A673 (cell line): ENCODE data around the gene ATP6V1A. TPM values are rescaled to one million over a fixed set of nuclear protein-coding genes. Genes with fewer than 3 reads are reported as not detected.
"Not testable (repeated sequence)": the region's sequence is repeated elsewhere in the genome, so short reads cannot be mapped to it uniquely, and the experiment has no call there.

Experiments used
- BruUV-seq: library from RNA; stranded (reverse); fragments of 400-500 nt; replicated peaks from 2 replicates; lab custom pipeline; 2021; lab: Mats Ljungman, UMichigan
- CTCF ChIA-PET: fragments of 300-600 bp; sonication (Branson Sonifier 250); formaldehyde crosslinking; loops from one replicate; lab custom pipeline; 2022; ENCODE audit warnings: antibody characterized with exemption; lab: Charles Lee
- POLR2A ChIA-PET: fragments of 300-600 bp; sonication (Branson Sonifier 250); formaldehyde crosslinking; loops from one replicate; lab custom pipeline; 2022; ENCODE audit warnings: antibody characterized with exemption; ENCODE audit not compliant: low non-redundant PET; lab: Charles Lee
- DNase-seq: peaks from one replicate; pipeline ENCODE4 v3.0.0-alpha.2; 2015; ENCODE audit warnings: low spot score
- H3K27ac ChIP-seq: fragments of 200-600 bp; sonication (generic); 2 replicates; pipeline ENCODE4 v1.5.1; 2016; ENCODE audit warnings: mixed run types, low read depth, mild to moderate bottlenecking, mixed read lengths, antibody characterized with exemption, low read length; ENCODE audit not compliant: poor library complexity, severe bottlenecking
- H3K27me3 ChIP-seq: fragments of 200-600 bp; sonication (generic); replicated peaks from 2 replicates; pipeline ENCODE4 v1.6.1; 2017; ENCODE audit warnings: mixed run types, low read depth, mild to moderate bottlenecking, mixed read lengths, antibody characterized with exemption, low read length; ENCODE audit not compliant: insufficient read depth, poor library complexity
- H3K36me3 ChIP-seq: fragments of 200-600 bp; sonication (generic); 2 replicates; pipeline ENCODE4 v1.6.1; 2016; ENCODE audit warnings: mixed run types, mild to moderate bottlenecking, mixed read lengths, antibody characterized with exemption, low read length; ENCODE audit not compliant: insufficient read depth, poor library complexity, severe bottlenecking
- H3K4me1 ChIP-seq: fragments of 200-600 bp; sonication (generic); 2 replicates; pipeline ENCODE4 v1.6.1; 2017; ENCODE audit warnings: mixed run types, mild to moderate bottlenecking, mixed read lengths, antibody characterized with exemption, low read length; ENCODE audit not compliant: insufficient read depth, poor library complexity, severe bottlenecking
- H3K4me3 ChIP-seq: fragments of 200-600 bp; sonication (generic); 2 replicates; pipeline ENCODE4 v1.5.1; 2016; ENCODE audit warnings: low read depth, mixed run types, mild to moderate bottlenecking, mixed read lengths, low read length; ENCODE audit not compliant: poor library complexity, severe bottlenecking
- H3K9me3 ChIP-seq: fragments of 200-600 bp; sonication (generic); 2 replicates; pipeline ENCODE4 v1.6.1; 2016; ENCODE audit warnings: mixed run types, low read depth, mild to moderate bottlenecking, mixed read lengths, antibody characterized with exemption, low read length; ENCODE audit not compliant: poor library complexity, severe bottlenecking
- EZH2 ChIP-seq: fragments of 200-600 bp; sonication (generic); IDR thresholded peaks from 2 replicates; pipeline ENCODE4 v1.6.1; 2017; ENCODE audit warnings: borderline replicate concordance, low read depth, mild to moderate bottlenecking, mixed read lengths, antibody characterized with exemption, low read length; ENCODE audit not compliant: poor library complexity, severe bottlenecking
- intact Hi-C: fragments of 100-400 bp; cut with micrococcal nuclease; formaldehyde crosslinking; loops from one replicate; pipeline ENCODE4 v1.10.0; 2022; ENCODE audit not compliant: unreplicated experiment
- total RNA-seq: library from RNA; stranded (reverse); gene quantifications from 2 replicates; pipeline ENCODE4 v1.2.3, GENCODE V29; 2021
- TF ChIP-seq, protein P1 (sequence below): fragments of 300-800, 200-600 bp; sonication (generic); conservative IDR thresholded peaks from 2 replicates; pipeline ENCODE4 v1.5.1; 2017; ENCODE audit warnings: low read depth, mild to moderate bottlenecking, antibody characterized with exemption, low read length, moderate library complexity, mixed read lengths

The ATP6V1A gene
- total RNA-seq, 1 experiment from 2014 or later: 69.4 TPM

- BruUV-seq: no TSS peak
- Histone ChIP-seq H3K4me1 (no peaks in the 10 kb centered on the region), H3K4me3 (no peak overlapping the region), H3K36me3 (no peaks in the 10 kb centered on the region), H3K9me3 (no peaks in the 10 kb centered on the region), H3K27ac (no peak overlapping the region), H3K27me3 (no peaks in the 10 kb centered on the region)
- ChIA-PET POLR2A (no interaction called here), CTCF (no interaction called here)
- TF ChIP-seq, protein P1, sequence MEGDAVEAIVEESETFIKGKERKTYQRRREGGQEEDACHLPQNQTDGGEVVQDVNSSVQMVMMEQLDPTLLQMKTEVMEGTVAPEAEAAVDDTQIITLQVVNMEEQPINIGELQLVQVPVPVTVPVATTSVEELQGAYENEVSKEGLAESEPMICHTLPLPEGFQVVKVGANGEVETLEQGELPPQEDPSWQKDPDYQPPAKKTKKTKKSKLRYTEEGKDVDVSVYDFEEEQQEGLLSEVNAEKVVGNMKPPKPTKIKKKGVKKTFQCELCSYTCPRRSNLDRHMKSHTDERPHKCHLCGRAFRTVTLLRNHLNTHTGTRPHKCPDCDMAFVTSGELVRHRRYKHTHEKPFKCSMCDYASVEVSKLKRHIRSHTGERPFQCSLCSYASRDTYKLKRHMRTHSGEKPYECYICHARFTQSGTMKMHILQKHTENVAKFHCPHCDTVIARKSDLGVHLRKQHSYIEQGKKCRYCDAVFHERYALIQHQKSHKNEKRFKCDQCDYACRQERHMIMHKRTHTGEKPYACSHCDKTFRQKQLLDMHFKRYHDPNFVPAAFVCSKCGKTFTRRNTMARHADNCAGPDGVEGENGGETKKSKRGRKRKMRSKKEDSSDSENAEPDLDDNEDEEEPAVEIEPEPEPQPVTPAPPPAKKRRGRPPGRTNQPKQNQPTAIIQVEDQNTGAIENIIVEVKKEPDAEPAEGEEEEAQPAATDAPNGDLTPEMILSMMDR: no peak
- TF ChIP-seq EZH2: no peak
- no peak for DNase-seq
- intact Hi-C loops: loop anchor here (10.0 kb wide), 2 partner anchors 308 to 1978 kb away; no protein-coding TSS in a partner anchor
These were observed 100.4 kb downstream of the ATP6V1A start for GRCh38 chr3:113847247-113847646.

DNA sequence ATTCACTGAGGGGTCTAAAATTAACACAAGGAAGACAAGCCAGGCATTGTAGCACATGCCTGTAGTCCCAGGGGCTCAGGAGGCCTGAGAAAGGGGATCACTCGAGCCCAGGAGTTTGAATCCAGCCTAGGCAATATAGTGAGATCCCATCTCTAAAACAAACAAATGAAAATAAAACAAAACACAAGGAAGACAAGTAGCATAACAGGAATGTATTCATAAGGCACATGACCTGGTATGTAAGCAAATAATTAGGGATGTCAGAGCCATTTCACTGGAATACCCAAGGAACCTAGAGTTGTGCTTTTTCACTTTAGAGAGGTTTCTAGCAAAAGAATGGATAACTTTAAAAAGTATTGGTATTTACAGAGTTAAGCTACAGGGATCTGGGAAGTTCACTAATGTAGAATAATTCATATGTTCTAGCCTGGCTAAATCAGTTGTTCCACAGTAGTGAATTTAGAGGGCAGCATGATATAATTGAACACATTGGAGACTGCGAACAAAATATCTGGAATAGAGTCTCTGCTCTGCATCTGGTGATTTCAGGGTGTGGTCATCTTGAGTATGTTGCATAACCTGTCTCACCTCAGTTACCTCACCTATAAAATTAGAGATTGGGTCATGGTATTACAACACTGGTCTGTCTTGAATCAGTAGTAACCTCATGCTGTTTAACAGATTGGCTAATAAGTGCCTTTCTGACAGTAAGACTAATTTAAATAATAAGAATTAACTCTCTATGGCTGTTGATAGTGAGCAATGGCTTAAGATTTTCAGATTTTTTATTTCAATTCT, 101.0 kb downstream of the ATP6V1A start:
- Histone ChIP-seq H3K27me3 (no peaks in the 10 kb centered on the region), H3K36me3 (no peaks in the 10 kb centered on the region), H3K27ac (no peak overlapping the region), H3K4me1 (no peaks in the 10 kb centered on the region), H3K4me3 (no peak overlapping the region), H3K9me3 (no peaks in the 10 kb centered on the region)
- TF ChIP-seq EZH2: no peak
- TF ChIP-seq, protein P1: no peak
- intact Hi-C loops: loop anchor here (10.0 kb wide), 2 partner anchors 307 to 1977 kb away; no protein-coding TSS in a partner anchor
- no peak for DNase-seq
- POLR2A ChIA-PET: no interaction called here
- no TSS peak for BruUV-seq
- CTCF ChIA-PET: no interaction called here

DNA sequence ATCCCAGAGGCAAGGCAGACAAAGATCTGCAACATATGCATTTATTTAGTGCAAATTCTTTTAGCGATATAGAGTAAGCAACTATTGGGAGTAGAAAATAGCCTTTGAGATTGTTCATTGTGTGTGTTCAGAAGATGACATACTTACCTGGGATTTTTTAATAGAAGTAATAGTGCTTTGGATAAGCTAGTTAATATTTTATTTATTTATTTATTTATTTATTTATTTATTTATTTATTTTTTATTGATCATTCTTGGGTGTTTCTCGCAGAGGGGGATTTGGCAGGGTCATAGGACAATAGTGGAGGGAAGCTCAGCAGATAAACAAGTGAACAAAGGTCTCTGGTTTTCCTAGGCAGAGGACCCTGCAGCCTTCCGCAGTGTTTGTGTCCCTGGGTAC, 102.2 kb downstream of the ATP6V1A start:
- POLR2A ChIA-PET, H3K27ac ChIP-seq, CTCF ChIA-PET, H3K4me3 ChIP-seq, H3K4me1 ChIP-seq, H3K27me3 ChIP-seq, DNase-seq, H3K36me3 ChIP-seq, H3K9me3 ChIP-seq, BruUV-seq: not testable (repeated sequence)
- intact Hi-C loops: loop anchor here (10.0 kb wide), 2 partner anchors 306 to 1976 kb away; no protein-coding TSS in a partner anchor

DNA sequence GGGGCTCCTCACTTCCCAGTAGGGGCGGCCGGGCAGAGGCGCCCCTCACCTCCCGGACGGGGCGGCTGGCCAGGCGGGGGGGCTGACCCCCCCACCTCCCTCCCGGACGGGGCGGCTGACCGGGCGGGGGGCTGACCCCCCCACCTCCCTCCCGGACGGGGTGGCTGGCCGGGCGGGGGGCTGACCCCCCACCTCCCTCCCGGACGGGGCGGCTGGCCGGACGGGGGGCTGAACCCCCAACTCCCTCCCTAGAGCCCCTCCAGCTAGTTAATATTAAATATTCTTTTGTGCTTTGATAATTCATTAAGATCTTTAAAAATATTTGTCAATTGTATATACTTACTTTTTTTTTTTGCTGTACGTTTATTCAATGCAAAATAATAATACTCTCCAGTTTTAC, 103.0 kb downstream of the ATP6V1A start:
- H3K27ac ChIP-seq, H3K36me3 ChIP-seq, H3K4me1 ChIP-seq, POLR2A ChIA-PET, H3K4me3 ChIP-seq, DNase-seq, CTCF ChIA-PET, BruUV-seq, H3K27me3 ChIP-seq, H3K9me3 ChIP-seq: not testable (repeated sequence)
- intact Hi-C loops: loop anchor here (10.0 kb wide), 2 partner anchors 305 to 1975 kb away; no protein-coding TSS in a partner anchor

GRCh38 chr3:113850391-113850790, 103.6 kb downstream of the ATP6V1A start:
- POLR2A ChIA-PET, CTCF ChIA-PET: not testable (repeated sequence)

More at GRCh38 chr3:113850391-113850790, 103.6 kb downstream of the ATP6V1A start:
- H3K4me3 ChIP-seq, H3K27ac ChIP-seq, BruUV-seq, H3K27me3 ChIP-seq, H3K9me3 ChIP-seq, H3K36me3 ChIP-seq, intact Hi-C loops, DNase-seq, H3K4me1 ChIP-seq: not testable (repeated sequence)
